Stimulated activated naive CD8-positive, alpha-beta T cell treated with anti-CD3 and anti-CD28 coated beads, Interleukin-15, Interleukin-2, amounts not matched to agents 100 U/mL and 50 U/mL, for 24 hours (primary cell): ENCODE measurements around the gene CXCL1.
"Not testable (repeated sequence)": the region's sequence is repeated elsewhere in the genome, so short reads cannot be mapped to it uniquely, and the experiment has no call there.

Experiments used
- ATAC-seq: fragments of 150-1000 bp; cut with Tn5 transposase; one replicate; pipeline ENCODE4 v1.10.0; 2021
- DNase-seq: peaks from one replicate; pipeline ENCODE4 v3.0.0; 2021

Gene CXCL1

DNA sequence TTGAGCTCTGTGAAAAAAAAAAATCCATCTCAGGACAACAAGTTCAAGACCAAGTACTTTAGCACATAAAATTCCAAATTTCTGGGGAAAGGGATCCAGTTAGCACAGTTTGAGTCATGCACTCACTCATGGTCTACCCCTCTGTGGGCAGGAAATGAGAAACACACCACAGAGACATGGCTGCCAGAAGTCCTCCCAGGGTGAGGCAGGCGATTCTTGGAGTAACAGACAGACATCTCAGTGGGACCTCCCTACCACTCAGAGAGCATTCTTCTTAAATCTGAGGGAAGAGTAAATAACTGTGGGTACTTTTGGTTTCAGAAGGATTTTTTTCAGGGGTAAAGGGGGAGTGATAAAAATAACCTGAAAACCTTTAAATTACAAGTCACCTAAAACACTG, 14.1 kb downstream of the CXCL1 start:
- ATAC-seq (no peak), DNase-seq (no peak)

- ATAC-seq (no peak), DNase-seq (no peak)
These were observed 16.5 kb downstream of the CXCL1 start for GRCh38 chr4:73885574-73886267.

GRCh38 chr4:73891326-73891725, 22.1 kb downstream of the CXCL1 start:
- ATAC-seq: no peak
- no peak for DNase-seq

GRCh38 chr4:73891739-73892405, 22.7 kb downstream of the CXCL1 start:
- ATAC-seq: no peak
- no peak for DNase-seq

GRCh38 chr4:73892966-73893365, 23.8 kb downstream of the CXCL1 start:
- DNase-seq (no peak), ATAC-seq (no peak)

- no peak for ATAC-seq
- no peak for DNase-seq
These were observed 24.8 kb downstream of the CXCL1 start for GRCh38 chr4:73894001-73894400.

GRCh38 chr4:73895201-73896175, 26.3 kb downstream of the CXCL1 start:
- no peak for ATAC-seq
- DNase-seq: no peak

GRCh38 chr4:73896416-73896815, 27.2 kb downstream of the CXCL1 start:
- DNase-seq (no peak), ATAC-seq (no peak)

GRCh38 chr4:73897380-73898136, 28.4 kb downstream of the CXCL1 start:
- no peak for ATAC-seq
- no peak for DNase-seq

- DNase-seq, ATAC-seq: not testable (repeated sequence)
These were observed 30.1 kb downstream of the CXCL1 start for GRCh38 chr4:73899338-73899737.

DNA sequence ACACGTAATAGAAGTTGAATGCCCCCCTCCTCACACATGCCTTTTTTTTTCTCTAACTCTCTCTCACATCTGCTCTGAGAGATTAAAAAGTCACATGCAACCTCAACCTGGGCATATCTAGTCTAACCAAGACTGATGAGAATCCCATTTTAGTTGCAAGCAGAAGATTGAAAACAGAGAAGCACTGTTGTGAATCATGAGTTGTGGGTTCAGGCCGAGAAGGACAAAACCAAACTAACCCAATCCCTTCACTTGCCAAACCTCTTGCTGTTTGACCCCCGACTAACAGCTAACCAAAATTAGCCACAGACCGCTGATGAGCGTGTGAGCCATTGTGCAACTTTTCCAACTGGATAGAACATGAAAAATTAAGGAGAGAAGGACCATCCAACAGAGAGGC, 31.8 kb downstream of the CXCL1 start:
- DNase-seq (no peak), ATAC-seq (no peak)

GRCh38 chr4:73902038-73902637, 32.9 kb downstream of the CXCL1 start:
- ATAC-seq: no peak

DNA sequence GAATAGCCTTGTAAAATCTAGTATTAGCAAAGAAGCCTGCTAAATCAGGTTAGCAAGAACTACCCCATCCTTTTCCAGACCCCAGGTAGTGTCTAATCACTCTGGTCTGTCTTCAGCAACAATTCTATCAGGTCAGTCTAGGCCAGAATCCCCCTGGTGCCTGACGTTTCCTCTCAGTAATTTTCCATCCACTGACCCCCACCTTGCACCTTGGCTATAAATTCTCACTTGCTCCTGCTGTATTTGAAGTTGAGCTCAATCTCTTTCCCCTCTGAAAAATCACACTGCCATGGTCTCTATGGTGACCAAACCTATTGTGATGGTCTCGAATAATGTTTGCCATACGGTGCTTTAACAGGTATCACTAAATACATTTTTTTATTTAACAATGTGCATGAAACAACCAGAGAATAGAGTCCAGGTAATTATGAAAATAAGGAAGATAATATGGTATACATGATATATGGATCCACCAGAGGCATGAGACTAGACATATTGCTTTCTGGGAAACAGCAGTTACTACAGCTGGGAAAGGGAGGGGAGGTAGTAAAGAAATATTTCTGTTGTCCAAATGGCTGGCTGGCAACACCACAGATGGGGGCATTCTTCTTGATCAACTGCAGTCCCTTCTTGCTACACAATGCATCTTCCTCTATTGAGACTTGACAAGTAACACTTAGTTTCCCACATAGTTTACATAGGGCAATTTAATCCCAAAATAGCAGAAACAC, 33.8 kb downstream of the CXCL1 start:
- DNase-seq: no peak
- no peak for ATAC-seq

More at GRCh38 chr4:73902038-73902637, 32.9 kb downstream of the CXCL1 start:
- DNase-seq: no peak

GRCh38 chr4:73904491-73904890, 35.3 kb downstream of the CXCL1 start:
- no peak for ATAC-seq

GRCh38 chr4:73908965-73909364, 39.8 kb downstream of the CXCL1 start:
- DNase-seq: no peak
- ATAC-seq: no peak

More at GRCh38 chr4:73904491-73904890, 35.3 kb downstream of the CXCL1 start:
- no peak for DNase-seq

GRCh38 chr4:73911746-73912145, 42.6 kb downstream of the CXCL1 start:
- no peak for DNase-seq
- ATAC-seq: no peak

DNA sequence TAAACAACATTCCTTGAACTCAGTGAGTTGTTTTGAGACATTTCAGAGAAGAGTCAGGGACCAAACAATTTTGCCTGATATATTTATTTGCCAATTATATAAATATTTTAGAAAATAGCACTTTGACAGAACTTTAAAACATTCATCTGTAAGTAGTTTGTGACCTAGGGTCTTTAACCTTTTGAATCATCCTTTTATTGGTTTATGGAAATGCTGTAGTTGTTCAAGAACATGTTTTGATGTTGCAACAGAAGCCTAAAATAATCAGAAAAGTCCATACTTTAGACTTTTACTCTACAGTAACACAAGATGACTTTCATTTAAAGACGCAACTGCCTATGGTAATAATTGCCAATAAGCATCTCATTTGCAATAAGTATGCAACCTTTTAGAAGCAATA, 43.0 kb downstream of the CXCL1 start:
- ATAC-seq (no peak), DNase-seq (no peak)

GRCh38 chr4:73914071-73914470, 44.9 kb downstream of the CXCL1 start:
- ATAC-seq (no peak), DNase-seq (no peak)

- ATAC-seq: no peak
- DNase-seq: no peak
These were observed 47.2 kb downstream of the CXCL1 start for GRCh38 chr4:73916172-73916925.

GRCh38 chr4:73917081-73917501, 47.9 kb downstream of the CXCL1 start:
- ATAC-seq (no peak), DNase-seq (no peak)
